Testis (tissue), 2 donors: ENCODE results near the gene RDH11.

Experiments
- POLR2A ChIP-seq: fragments of 450-650 bp; IDR thresholded peaks from one replicate; pipeline ENCODE4 v1.6.1; 2017; ENCODE audit warnings: antibody characterized with exemption, mild to moderate bottlenecking, moderate library complexity
- TF ChIP-seq, protein P1 (sequence below), 3 experiments: fragments of 450-650 bp in 2 of 3; fragments of 200-600 bp in 1 of 3; sonication (generic) in 1 of 3; IDR thresholded peaks; one replicate each; pipeline ENCODE4 v1.5.1; 2016 to 2019; ENCODE audit warnings: antibody characterized with exemption in 3 of 3, mild to moderate bottlenecking in 2 of 3, moderate library complexity in 1 of 3

DNA sequence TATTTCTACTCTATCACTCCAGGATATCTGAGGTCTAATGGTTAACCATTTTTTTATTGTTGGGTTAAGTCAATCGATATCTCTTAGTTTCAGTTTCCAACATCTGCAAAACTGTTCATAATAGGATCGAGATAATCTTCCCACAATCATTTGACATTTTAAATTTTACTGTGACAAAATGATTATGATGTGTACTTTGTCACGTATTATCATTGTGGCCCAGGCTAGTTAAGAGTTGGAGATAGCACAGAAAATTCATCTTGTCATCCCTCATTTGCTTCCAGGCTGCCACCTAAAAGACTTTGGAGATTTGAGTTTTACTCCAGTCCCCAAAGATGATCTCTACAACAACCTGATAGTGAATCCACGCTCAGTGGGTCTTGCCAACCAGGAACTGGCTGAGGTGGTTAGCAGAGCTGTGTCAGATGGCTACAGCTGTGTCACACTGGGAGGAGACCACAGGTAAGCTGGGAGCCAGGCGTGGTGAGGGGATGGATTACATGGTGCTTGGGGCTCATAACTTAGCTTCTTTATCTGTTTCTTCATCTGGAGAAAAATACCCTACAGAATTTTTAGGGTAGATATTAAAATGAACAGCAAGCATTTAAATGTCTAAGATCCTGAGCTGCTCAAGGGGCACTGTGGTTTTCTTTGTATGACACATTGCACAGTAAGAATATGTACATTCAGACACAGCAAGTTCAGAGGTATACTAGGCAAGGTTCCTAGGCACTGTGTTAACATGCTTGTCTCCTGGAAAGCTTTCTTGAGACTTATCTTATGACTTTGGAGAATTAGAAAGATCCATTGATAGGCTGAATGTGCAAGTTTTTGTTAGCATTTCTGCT lies 53.4 kb downstream of the RDH11 start:
- TF ChIP-seq POLR2A: no peak
- TF ChIP-seq, protein P1, sequence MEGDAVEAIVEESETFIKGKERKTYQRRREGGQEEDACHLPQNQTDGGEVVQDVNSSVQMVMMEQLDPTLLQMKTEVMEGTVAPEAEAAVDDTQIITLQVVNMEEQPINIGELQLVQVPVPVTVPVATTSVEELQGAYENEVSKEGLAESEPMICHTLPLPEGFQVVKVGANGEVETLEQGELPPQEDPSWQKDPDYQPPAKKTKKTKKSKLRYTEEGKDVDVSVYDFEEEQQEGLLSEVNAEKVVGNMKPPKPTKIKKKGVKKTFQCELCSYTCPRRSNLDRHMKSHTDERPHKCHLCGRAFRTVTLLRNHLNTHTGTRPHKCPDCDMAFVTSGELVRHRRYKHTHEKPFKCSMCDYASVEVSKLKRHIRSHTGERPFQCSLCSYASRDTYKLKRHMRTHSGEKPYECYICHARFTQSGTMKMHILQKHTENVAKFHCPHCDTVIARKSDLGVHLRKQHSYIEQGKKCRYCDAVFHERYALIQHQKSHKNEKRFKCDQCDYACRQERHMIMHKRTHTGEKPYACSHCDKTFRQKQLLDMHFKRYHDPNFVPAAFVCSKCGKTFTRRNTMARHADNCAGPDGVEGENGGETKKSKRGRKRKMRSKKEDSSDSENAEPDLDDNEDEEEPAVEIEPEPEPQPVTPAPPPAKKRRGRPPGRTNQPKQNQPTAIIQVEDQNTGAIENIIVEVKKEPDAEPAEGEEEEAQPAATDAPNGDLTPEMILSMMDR (IDR thresholded peaks at IDR 0.05): no peak
